DMS 273 (cell line): ENCODE results near the gene STEAP1.
"Not testable (repeated sequence)": the region's sequence is repeated elsewhere in the genome, so short reads cannot be mapped to it uniquely, and the experiment has no call there.

Experiments
- DNase-seq: peaks from one replicate; lab custom pipeline; 2025; ENCODE audit not compliant: unreplicated experiment; lab: John Stamatoyannopoulos, UW

The STEAP1 gene

DNA sequence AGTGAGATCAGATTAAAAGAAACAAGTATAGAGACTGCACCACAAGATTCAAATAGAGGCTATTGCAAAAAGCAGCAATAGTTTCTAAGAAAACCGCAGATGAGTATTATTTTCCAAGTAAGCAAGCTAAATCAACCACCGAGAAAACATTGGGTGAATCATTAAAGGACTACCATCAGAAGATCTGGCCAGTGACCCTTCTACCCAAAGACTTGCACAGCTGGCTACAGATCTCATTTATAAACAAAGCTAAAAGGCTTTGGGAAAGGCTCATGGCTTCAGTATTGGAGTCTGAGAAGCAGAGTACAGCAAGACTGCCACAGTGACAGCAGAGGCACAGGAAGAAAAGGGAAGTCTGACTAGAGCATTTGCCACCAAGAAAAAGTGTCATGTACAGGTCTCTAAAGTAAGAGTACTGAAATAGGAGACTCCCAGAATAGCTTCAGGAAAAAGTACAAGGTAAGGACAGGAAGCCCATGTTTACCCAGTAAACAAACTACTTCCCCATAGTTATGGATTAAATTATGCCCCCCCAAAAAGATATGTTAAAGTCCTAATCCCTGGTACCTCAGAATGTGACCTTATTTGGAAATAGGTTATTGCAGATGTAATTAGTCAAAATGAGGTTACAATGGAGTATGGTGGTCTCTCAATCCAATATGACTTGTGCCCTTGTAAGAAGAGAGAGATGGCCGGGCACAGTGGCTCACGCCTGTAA is 19.0 kb downstream of the STEAP1 start:
- no peak for DNase-seq

DNA sequence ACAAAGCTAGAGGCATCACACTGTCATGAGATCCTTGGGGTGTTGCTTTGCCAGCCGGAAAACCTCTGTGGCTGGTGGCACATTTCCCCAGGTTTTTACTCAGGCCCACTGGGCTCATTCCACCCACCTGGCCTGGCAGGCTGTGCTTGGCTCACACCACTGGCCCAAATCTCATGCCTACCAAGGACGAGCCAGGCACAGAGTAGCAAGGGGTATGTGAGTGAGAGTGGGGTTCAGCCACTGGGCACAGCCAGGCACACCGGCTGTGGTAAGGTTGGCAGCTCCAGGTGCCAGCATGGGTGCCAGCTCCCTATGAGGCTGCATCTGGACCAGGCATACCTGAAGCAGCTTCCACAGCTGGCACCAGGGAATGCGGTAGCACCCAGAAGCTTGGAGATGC is 21.4 kb downstream of the STEAP1 start:
- no peak for DNase-seq

DNA sequence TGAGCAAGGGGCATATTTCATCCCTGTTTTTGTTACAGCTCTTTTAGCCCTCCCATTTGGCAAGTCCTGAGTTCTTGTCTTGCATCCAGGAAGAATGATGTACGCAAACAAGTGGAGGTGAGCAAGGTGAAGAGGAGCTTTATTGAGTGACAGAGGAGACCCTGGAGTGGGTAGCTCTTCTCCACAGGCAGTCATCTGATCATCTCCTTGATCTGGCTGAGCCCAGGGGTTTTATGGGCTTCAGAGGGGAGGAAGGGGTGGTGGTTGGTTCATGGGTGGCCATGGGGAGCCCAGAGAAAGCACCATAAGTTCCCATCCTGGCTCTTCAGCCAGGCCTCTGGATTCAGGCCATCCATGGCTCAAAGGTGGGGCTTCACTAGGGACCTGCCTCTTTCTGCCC is 21.9 kb downstream of the STEAP1 start:
- no peak for DNase-seq

DNA sequence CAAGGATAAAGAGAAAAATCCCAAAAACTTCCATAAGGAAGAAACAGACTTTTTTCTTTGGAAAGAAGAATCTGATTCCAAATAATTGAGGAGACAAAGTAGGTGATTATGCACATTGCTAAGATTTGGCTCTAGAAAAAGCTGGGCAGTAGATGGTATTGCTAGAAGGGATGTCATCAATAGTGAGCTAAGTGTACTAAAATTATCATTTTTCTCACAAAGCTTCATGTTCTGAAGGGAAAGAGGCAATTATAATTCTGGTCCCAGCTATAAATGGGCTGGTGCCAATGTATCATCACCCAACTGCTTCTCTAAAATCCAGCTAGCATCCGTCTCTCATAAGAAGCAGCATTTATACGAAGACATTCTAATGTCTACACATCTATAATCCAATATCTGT is 23.9 kb downstream of the STEAP1 start:
- no peak for DNase-seq

DNA sequence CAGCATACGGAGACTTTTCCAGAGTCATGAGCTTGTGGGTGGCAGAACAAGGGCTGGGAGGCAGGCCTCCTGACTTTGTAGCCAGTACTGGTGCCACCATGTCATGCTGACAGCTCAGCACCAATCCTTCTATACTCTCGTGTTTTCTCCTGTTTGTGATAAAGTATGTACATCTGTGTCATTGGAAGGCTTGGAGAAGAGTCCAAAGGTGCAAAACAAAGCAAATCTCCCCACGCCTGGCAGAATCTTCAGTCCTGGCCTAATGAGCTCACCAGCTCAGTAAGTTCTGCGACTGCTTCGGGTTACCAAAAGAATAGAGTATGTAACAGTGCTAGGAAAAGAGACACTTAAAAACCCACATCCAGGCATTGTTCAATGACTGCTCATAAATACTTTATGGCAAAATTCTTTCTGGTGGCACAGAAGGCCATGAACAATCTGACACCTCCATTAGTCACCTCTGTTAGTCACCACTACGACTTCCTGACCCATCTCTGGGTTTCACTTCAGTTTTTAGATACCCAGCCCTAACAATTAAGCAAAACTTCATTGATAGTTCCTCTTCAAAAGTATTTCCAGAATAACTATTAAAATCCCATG is 24.5 kb downstream of the STEAP1 start:
- DNase-seq = no peak

DNA sequence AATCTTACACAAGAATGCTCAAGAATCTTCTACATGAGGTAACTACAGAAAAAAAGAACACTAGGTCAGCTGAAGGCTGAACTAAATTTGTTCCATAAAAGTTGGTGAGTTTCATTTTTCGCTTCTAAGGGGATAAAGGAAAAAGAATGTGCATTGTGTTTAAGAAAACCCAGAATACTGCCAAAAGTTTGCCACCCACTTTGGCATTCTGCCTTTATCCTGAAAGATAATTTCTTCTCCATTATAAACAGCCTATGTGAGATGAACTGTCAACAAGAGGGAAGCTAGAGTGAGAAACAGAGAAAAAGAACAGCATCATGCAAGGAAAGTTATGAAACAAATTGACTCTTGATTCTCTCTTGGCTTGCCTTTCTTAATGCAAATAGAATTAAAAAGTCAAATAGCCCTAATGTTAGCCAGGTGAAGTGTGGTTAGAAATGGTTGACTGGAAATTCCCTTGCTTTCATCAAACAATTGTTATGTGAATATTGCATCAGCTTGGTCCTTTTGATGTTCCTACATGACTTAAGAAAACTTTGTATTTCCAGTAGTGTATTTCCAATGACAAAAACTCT is 25.8 kb downstream of the STEAP1 start:
- no peak for DNase-seq

DNA sequence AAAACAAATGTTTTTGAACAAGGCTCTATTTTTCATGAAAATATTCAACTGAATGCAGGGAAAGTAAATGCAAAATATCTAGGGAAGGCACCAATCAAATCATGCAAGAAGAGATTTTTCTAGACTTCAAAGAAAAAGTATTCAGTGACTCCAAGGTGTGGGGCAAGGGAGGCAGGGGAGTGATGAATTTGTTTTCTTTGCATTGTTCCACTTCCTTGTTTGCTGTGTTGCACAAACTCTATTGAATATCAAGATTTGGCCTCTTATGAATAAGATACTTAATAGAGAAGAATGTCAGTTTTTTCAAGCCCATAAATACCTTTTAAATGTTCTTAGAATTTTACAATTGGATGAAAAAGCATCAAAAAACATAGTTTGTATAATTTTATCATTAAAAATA is 26.4 kb downstream of the STEAP1 start:
- DNase-seq = no peak

DNA sequence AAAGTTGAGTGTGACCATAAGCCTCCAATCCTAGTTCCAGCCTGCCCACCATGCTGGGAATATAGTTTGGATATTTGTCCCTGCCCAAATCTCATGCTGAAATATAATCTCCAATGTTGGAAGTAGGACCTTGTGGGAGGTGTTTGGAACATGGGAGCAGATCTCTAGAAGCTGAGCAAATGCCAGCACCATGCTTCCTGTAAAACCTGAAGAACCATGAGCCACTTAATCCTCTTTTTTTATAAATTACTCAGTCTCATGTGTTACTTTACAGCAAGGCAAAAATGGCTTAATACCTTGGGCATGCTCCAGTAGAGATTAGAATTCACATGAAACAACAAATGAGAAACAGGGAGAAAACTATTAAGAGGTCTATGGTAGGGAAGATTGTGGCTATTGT is 27.2 kb downstream of the STEAP1 start:
- DNase-seq = no peak

DNA sequence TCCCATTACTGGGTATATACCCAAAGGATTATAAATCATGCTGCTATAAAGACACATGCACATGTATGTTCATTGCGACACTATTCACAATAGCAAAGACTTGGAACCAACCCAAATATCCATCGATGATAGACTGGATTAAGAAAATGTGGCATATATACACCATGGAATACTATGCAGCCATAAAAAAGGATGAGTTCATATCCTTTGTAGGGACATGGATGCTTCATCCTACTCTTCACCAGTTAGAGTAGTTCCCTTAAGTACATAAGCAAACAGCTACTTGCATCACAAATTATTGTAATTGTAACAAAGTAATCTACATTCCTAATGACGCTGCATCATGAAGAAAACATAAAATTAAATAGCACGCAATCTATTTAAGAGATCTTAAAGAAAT is 32.0 kb downstream of the STEAP1 start:
- not testable (repeated sequence) for DNase-seq

DNA sequence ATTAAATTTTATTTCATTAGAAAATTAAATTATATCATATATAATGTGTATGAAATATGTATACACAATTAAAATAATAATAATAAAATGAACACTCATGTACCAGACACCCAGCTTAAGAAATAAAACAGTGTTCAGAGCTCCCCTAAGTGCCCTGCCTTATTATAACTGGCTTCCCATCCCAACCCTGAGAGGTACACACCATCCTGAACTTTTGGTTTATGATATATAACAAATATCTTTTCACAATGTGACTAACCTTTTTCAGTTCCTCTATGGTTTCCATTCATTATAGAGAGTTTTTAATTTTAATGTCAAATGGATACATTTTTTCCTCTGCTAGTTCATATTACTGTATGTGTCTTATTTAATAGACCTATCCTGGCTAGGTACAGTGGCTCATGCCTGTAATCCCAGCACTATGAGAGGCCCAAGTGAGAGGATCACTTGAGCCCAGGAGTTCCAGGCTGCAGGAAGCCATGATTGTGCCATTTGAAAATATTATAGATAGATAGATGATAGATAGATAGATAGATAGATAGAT is 33.3 kb downstream of the STEAP1 start:
- DNase-seq = no peak

DNA sequence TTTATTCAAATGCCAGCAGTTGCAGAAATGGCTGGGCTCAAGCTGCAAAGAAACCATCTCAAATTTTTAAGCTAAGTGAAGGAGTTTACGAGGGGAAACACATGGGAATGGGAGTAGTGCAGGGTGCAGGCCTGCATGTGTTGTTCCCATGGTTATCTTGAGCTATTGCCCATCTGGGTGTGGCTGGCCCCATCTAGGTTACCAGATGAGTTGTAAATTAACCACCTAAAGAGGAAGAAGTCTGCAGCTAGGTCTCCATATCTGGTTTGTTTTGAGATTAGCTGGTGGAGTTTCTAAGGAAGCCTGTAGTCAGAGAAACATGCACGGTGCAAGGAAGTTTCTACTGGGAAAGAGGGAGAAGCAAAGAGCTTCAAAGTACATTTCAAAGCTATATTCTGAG is 34.0 kb downstream of the STEAP1 start:
- no peak for DNase-seq

DNA sequence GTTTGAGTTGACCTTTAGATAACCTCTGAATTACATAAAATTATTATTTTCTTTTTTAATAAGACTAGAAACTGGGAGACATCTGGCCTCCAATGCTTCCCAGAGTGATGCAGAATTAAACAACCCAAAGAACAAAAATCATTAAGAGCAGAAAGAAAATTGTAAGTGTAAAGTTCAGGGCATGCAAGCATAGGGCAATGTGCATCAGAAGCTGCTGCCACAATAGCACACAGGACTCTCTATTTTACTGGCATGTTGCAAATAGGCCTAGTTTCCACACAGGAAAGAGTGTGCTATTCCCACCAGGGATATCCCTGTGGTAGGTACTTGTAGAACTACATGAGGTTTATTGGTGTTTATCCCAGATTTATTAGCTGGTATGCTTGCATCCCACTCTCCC is 36.7 kb downstream of the STEAP1 start:
- DNase-seq = no peak

DNA sequence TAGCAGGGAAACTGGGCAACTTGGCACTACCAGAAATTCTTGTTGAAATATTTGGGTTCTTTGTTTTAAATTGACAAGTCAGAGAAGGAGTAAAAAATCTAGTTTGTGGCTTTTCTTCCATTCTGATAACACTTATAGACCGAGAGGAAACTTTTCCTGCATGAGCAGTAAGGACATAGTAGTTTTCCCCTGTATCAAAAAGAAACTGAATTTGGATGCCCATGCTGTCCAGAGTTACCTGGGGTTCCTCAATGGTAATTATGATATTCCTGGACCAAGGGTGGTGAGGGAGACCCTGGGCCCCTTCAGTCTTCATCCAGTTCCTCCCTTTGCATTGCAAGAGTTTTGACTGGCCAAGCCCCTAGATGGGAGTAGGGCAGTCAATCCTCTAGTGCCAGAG is 37.4 kb downstream of the STEAP1 start:
- DNase-seq = no peak

DNA sequence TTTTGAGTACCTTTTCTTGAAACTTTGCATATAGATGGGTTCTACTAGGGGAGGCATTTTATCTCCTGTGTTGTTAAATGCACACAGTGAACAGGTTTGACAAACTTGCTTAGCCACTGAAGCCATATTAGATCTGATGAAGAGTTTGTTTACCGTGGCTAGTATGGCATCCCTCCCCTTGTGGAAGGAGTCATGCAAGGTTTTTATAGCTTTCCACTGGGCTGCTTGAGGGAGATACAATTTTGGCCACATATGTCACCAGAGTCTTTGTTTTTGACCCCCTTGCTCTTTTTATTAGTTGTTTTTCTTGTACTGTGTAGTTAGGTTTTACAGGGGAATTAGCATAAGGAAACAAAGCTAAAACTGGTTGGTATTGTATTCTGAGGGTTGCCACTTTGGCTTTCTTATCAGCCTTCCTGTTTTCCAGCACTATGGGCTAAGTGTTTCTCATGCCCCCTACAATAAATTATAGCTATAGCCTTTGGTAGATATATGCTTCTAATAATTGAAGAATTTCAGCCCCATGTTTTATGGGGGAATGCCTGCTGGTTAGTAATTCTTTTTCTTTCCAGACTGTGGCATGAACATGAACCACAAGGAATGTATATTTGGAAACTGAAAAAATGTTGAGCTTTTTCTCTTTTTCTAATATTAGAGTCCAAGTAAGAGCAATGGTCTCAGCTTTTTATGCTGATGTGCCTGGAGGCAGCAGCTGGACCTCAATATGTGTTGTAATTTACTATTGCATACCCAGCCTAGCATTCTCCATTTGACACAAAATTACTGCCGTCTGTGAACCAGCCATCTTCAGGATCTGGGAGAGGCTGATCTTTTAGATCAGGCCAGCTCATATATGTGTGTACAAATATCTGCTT is 38.8 kb downstream of the STEAP1 start:
- DNase-seq = no peak

DNA sequence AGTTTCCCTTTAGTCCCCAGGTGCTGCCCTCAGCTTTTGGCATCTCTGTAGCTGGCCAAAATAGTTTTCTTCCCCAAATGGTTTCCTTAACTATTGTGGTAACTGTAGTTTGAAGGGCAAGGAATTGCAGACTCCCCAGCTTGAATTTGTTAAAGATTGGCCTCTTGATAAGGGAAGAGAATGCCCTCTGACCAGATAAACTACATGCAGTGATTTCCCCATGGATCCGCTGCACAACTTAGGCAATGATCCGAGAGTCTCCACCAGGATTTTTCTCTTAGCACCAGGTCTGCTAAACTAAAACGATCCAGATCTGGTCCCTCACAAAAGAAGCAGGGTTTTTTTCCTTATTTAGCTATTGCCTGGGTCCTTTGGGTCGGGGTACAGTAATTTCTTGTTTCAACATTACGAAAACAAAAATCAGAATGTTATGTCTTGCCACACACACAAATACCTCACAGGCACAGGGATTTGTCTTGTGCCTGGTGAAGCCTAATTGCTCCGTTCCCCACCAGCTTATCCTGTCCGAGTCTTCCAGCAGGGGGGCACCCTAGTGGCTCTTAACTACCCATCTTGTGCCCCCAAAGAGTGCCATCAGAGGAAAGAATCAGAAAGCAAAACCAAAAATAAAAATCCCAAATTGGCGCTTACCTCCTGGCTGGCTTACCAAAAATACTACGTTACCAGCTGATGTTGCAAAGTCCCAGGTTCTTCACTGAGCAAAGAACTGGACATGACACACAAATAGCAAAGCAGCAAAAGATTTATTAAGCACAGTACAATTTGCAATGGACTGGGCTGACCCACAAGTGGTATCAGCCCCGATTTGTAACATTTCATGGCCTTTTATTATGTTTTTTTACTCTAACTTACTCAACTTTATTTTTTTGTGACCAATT is 40.9 kb downstream of the STEAP1 start:
- no peak for DNase-seq

DNA sequence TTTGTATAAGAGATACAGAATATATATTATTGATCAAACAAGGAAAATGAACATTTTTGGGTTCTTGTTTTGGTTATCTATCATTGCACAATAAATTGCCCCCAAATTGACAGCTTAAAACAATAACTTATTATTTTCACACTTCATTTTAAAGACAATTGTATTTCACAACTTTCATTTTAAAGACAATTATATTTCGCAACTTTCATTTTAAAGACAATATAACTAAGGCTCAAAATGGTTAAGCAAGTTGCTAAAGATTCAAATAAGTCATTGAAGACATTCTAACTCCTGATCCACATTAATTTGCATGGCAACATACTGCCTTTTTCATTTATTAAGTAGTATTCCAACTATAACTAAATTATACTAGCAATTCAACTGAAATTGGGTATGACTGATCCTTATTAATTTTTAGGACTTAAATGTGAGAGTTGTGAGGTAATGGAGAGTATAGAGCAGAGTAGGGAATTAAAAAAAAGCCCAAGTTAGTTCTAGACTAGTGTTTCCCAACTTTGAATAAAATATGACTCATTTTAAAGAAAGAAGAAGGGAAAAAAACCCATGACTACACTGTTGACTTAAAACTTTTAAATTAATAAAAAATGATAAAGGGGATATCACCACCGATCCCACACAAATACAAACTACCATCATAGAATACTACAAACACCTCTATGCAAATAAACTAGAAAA is 47.4 kb downstream of the STEAP1 start:
- no peak for DNase-seq

DNA sequence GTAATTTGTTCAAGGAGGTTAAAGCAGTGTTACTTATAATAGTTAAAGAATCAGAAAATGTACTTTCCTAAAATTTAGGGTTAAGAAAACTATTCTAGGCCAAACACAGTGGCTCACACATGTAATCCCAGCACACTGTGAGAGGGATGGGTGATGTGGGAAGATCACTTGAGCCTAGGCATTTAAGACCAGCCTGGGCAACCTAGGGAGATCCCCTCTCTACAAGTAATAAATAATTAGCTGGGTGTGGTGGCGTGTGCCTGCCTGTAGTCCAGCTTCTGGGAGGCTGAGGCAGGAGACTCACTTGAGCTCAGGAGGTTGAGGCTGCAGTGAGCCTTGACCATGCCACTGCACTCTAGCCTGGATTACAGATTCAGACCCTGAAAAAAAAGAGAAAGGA is 53.7 kb downstream of the STEAP1 start:
- DNase-seq = no peak

DNA sequence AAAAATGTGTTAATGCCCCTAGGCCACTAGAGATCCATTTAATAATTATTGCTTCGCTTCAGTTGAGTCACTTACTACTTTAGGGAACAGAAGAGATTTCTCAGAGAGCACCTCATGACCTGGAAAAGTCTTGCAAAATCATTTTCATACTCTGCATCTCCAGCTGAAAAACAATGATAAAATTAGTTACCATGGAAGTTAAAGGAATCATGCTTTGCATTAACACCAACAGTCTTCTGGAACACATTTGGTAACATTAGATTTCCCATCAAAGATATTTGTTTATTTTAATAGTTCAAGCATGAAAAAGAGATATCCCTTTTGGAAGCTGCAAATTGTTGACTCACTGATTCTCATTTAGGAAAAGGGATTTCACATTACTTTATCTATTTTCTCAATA is 55.5 kb downstream of the STEAP1 start:
- DNase-seq = no peak

DNA sequence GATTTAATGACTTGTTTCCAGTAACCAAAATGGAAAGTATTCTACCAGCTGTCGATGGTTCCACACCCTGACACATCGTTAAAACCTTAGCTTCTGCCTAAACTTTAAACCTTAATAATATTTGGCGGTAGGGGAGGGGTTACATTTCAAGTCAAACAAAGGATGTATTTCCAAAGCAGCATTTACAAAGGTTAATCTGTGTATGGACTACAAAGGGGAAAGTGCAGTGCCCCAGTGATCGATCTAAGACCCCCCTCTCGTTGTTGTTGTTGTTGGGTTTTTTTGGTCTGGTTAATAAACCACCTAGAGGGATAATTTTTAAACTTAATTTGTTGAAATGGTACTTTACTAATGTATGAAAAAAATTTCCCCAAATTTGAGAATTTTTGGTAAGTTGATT is 56.2 kb downstream of the STEAP1 start:
- no peak for DNase-seq

DNA sequence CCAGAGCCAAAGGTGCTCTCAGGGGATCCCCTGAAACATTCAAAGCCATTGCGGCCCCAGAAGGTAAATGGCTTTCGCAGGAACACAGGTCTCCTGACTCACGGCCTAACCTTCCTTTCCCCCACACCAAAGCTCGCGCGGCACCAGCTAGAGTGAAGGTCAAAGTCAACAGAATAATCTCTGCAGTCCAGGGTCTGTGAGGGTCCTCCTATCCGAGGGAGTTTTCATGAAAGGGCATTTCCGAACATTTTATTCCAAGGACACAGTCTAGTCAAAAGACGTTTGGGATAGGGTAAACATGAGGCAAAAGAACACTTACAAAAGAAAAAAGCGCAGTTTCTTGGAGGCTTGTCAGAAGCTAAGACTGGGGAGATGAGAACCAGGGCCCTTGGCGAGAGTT is 56.7 kb downstream of the STEAP1 start:
- DNase-seq = no peak
